ENCODE data around the gene NDE1. TPM values are rescaled to one million over a fixed set of nuclear protein-coding genes. Genes with fewer than 3 reads are reported as not detected.
"Not testable (repeated sequence)": the region's sequence is repeated elsewhere in the genome, so short reads cannot be mapped to it uniquely, and the experiment has no call there.

The NDE1 gene
- total RNA-seq, 1 experiment from 2014 or later = 162 TPM

- DNase-seq (ENCODE audit: unreplicated experiment) = no peak
- TF ChIP-seq CTCF (IDR thresholded peaks at IDR 0.05; ENCODE audit: unreplicated experiment) = no peak
- Mint-ChIP-seq H3K27me3 (ENCODE audit: insufficient read depth, unreplicated experiment) (no peaks in the 10 kb centered on the region), H3K27ac (ENCODE audit: low read depth, unreplicated experiment) (no peak overlapping the region), H3K4me1 (ENCODE audit: insufficient read depth, unreplicated experiment) (peaks cover 11% of the 10 kb centered on the region), H3K36me3 (ENCODE audit: insufficient read depth, unreplicated experiment) (peaks cover 83% of the 10 kb centered on the region), H3K9me3 (ENCODE audit: unreplicated experiment) (no peaks in the 10 kb centered on the region), H3K4me3 (ENCODE audit: unreplicated experiment) (no peak overlapping the region)
- intact Hi-C loops (cut with micrococcal nuclease) = no loop called here
- no TSS peak for BruUV-seq (replicated peaks)
- ChIA-PET POLR2A (interaction anchor here (0.6 to 1.6 kb wide), 2 partner anchors 9 to 36 kb away, joined by 3 to 4 read pairs; no protein-coding TSS in a partner anchor), CTCF (no interaction called here)
Observed at GRCh38 chr16:15667091-15667742, 17.2 kb downstream of the NDE1 start.

GRCh38 chr16:15671530-15672117, 21.6 kb downstream of the NDE1 start:
- H3K9me3 Mint-ChIP-seq (ENCODE audit: unreplicated experiment) = no peaks in the 10 kb centered on the region
- no TSS peak for BruUV-seq (replicated peaks)
- no peak for TF ChIP-seq CTCF (IDR thresholded peaks at IDR 0.05; ENCODE audit: unreplicated experiment)
- H3K27ac Mint-ChIP-seq (ENCODE audit: low read depth, unreplicated experiment) = peak overlapping the region; percentile 99
- no peak for DNase-seq (ENCODE audit: unreplicated experiment)
- no peak overlapping the region for H3K4me3 Mint-ChIP-seq (ENCODE audit: unreplicated experiment)
- POLR2A ChIA-PET = interaction anchor here (0.9 to 7.2 kb wide), 6 partner anchors 11 to 38 kb away, joined by 3 to 173 read pairs (median 12); partner anchors contain the start of genes MARF1 and NDE1
- peaks cover 63% of the 10 kb centered on the region for H3K36me3 Mint-ChIP-seq (ENCODE audit: insufficient read depth, unreplicated experiment)
- no peaks in the 10 kb centered on the region for H3K27me3 Mint-ChIP-seq (ENCODE audit: insufficient read depth, unreplicated experiment)
- peaks cover 30% of the 10 kb centered on the region for H3K4me1 Mint-ChIP-seq (ENCODE audit: insufficient read depth, unreplicated experiment)
- CTCF ChIA-PET = interaction anchor here (0.7 to 3.9 kb wide), 6 partner anchors 10 to 1168 kb away, joined by 3 to 18 read pairs (median 10); partner anchors contain the start of gene MARF1
- intact Hi-C loops (cut with micrococcal nuclease) = loop anchor here (1.0 kb wide), 1 partner anchor 27 kb away; no protein-coding TSS in a partner anchor

- H3K27ac Mint-ChIP-seq (ENCODE audit: low read depth, unreplicated experiment) = peak overlapping the region; percentile 99
- H3K9me3 Mint-ChIP-seq (ENCODE audit: unreplicated experiment); BruUV-seq (replicated peaks); DNase-seq (ENCODE audit: unreplicated experiment); H3K27me3 Mint-ChIP-seq (ENCODE audit: insufficient read depth, unreplicated experiment): not testable (repeated sequence)
- intact Hi-C loops (cut with micrococcal nuclease) = loop anchor here (1.0 kb wide), 1 partner anchor 28 kb away; no protein-coding TSS in a partner anchor
- POLR2A ChIA-PET = interaction anchor here (0.9 to 7.2 kb wide), 6 partner anchors 10 to 38 kb away, joined by 3 to 173 read pairs (median 12); partner anchors contain the start of genes MARF1 and NDE1
- H3K4me1 Mint-ChIP-seq (ENCODE audit: insufficient read depth, unreplicated experiment) = peaks cover 30% of the 10 kb centered on the region
- peak overlapping the region; percentile 63 for H3K4me3 Mint-ChIP-seq (ENCODE audit: unreplicated experiment)
- H3K36me3 Mint-ChIP-seq (ENCODE audit: insufficient read depth, unreplicated experiment) = peaks cover 63% of the 10 kb centered on the region
- CTCF ChIA-PET = interaction anchor here (0.7 to 3.9 kb wide), 5 partner anchors 10 to 1169 kb away, joined by 3 to 18 read pairs (median 16); partner anchors contain the start of gene MARF1
Observed at GRCh38 chr16:15672127-15672513, 22.1 kb downstream of the NDE1 start.

- Mint-ChIP-seq H3K4me3 (ENCODE audit: unreplicated experiment) (peak overlapping the region; percentile 63), H3K36me3 (ENCODE audit: insufficient read depth, unreplicated experiment) (peaks cover 61% of the 10 kb centered on the region), H3K27me3 (ENCODE audit: insufficient read depth, unreplicated experiment) (no peaks in the 10 kb centered on the region), H3K4me1 (ENCODE audit: insufficient read depth, unreplicated experiment) (peaks cover 30% of the 10 kb centered on the region), H3K9me3 (ENCODE audit: unreplicated experiment) (no peaks in the 10 kb centered on the region), H3K27ac (ENCODE audit: low read depth, unreplicated experiment) (peak overlapping the region; percentile 99)
- ChIA-PET POLR2A (interaction anchor here (0.6 to 7.2 kb wide), 8 partner anchors 10 to 268 kb away, joined by 3 to 173 read pairs (median 6); partner anchors contain the start of genes MARF1 and NDE1), CTCF (interaction anchor here (0.6 to 3.9 kb wide), 8 partner anchors 9 to 1169 kb away, joined by 3 to 18 read pairs (median 4); partner anchors contain the start of gene MARF1)
- TF ChIP-seq CTCF (IDR thresholded peaks at IDR 0.05; ENCODE audit: unreplicated experiment) = no peak
- DNase-seq (ENCODE audit: unreplicated experiment) = peak; percentile 99
- TSS peak; percentile 98 for BruUV-seq (replicated peaks)
- intact Hi-C loops (cut with micrococcal nuclease) = loop anchor here (1.0 kb wide), 1 partner anchor 28 kb away; no protein-coding TSS in a partner anchor
Observed at GRCh38 chr16:15672514-15673167, 22.6 kb downstream of the NDE1 start.

Measured in MCF 10A (cell line).